Natural killer cell (primary cell): ENCODE results near the gene RELT. TPM values are rescaled to one million over a fixed set of nuclear protein-coding genes. Genes with fewer than 3 reads are reported as not detected.

Experiments used
- ATAC-seq, 3 donors: fragments of 150-1000 bp in 2 of 3; fragments of 200-7000 bp in 1 of 3; cut with Tn5 transposase; 1 replicate in 1 of 3; 2 replicates in 2 of 3; pipeline ENCODE4 v1.10.0; 2021; ENCODE audit warnings: mild to moderate bottlenecking in 2 of 3, moderate library complexity in 2 of 3
- DNase-seq, 2 donors: peaks; one replicate each; pipeline versions ENCODE4 v3.0.0 to v3.0.0-alpha.2; 2013 to 2021; ENCODE audit warnings: mixed read lengths in 1 of 2
- H3K27ac ChIP-seq: one replicate; pipeline ENCODE4 v1.5.1; 2013; ENCODE audit warnings: mild to moderate bottlenecking, low read length
- H3K27me3 ChIP-seq: one replicate; pipeline ENCODE4 v1.6.1; 2013; ENCODE audit warnings: low read length; ENCODE audit not compliant: control insufficient read depth, insufficient read depth
- H3K36me3 ChIP-seq: one replicate; pipeline ENCODE4 v1.6.1; 2013; ENCODE audit warnings: low read length; ENCODE audit not compliant: control insufficient read depth, insufficient read depth
- H3K4me1 ChIP-seq: one replicate; pipeline ENCODE4 v1.6.1; 2013; ENCODE audit warnings: low read length; ENCODE audit not compliant: control insufficient read depth, insufficient read depth
- H3K4me3 ChIP-seq: one replicate; pipeline ENCODE4 v1.5.1; 2013; ENCODE audit warnings: low read length
- H3K9me3 ChIP-seq: one replicate; pipeline ENCODE4 v1.6.1; 2013; ENCODE audit warnings: low read length; ENCODE audit not compliant: control insufficient read depth, insufficient read depth
- H3K27ac Mint-ChIP-seq, 2 donors: one replicate each; pipeline ENCODE4 v1.8.0; 2022; ENCODE audit warnings: mild to moderate bottlenecking in 2 of 2, mixed read lengths in 2 of 2, moderate library complexity in 1 of 2
- H3K27me3 Mint-ChIP-seq, 2 donors: one replicate each; pipeline ENCODE4 v1.8.0; 2022; ENCODE audit warnings: low read depth in 2 of 2, mixed read lengths in 2 of 2
- H3K36me3 Mint-ChIP-seq: one replicate; pipeline ENCODE4 v1.8.0; 2022; ENCODE audit warnings: mixed read lengths
- H3K4me1 Mint-ChIP-seq, 2 donors: one replicate each; pipeline ENCODE4 v1.8.0; 2022; ENCODE audit warnings: mixed read lengths in 2 of 2
- H3K4me3 Mint-ChIP-seq: one replicate; pipeline ENCODE4 v1.8.0; 2022; ENCODE audit warnings: mild to moderate bottlenecking, moderate library complexity, mixed read lengths
- H3K9me3 Mint-ChIP-seq, 2 donors: one replicate each; pipeline ENCODE4 v1.8.0; 2022; ENCODE audit warnings: mixed read lengths in 2 of 2
- WGBS: methylation state at CpG from one replicate; pipeline ENCODE4 v1.1.7; 2013; ENCODE audit warnings: missing lambda C conversion rate; ENCODE audit not compliant: insufficient coverage; 5-methylcytosine and 5-hydroxymethylcytosine counted together
- intact Hi-C: fragments of 100-400 bp; cut with micrococcal nuclease; formaldehyde crosslinking; loops from one replicate; pipeline ENCODE4 v1.14.2; 2022
- total RNA-seq, 4 donors: library from RNA; stranded (reverse); fragments of 120-200 nt in 1 of 4; gene quantifications; one replicate each; pipeline versions ENCODE4 v1.2.3 to v1.2.4, GENCODE V29; 2013 to 2022
- TF ChIP-seq, protein P1 (sequence below): fragments of 200-600 bp; IDR thresholded peaks from one replicate; pipeline ENCODE4 v1.8.0; 2022; ENCODE audit warnings: antibody characterized with exemption

The RELT gene
- total RNA-seq, 3 donors from 2014 or later (not counting 1 experiment from before 2014, with no cell fraction given), result 132 to 264 (median 151) TPM

DNA sequence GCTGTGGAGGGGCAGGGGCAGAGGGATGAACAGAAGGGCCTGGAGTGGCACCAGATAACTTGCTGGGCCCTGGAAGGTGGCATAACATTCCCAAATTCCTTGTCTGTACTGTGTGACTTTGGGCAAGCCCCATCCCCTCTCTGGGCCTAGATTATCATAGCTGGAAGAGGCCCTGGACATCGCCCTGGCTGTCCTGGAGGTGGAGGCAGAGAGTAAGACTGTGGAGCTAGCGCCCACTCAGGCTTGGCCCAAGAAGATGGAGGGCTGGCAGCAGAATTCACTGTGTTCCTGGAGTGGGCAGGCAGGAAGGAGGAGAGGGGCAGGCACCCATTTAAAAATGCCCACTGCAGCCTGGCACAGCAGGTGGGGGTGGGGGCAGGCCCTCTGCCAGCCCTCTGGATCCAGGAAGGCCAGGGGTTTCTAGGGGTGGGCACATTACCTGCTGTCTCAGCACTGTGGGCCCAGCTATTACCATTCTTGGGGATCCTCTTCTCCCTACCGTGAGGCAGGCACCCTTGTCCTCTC is 45.6 kb upstream of the RELT start:
- H3K27ac ChIP-seq, result no peak overlapping the region
- no peaks in the 10 kb centered on the region for H3K4me1 ChIP-seq
- no peak for ATAC-seq
- no peak overlapping the region for H3K27ac Mint-ChIP-seq
- H3K4me3 ChIP-seq, result no peak overlapping the region
- TF ChIP-seq, protein P1, sequence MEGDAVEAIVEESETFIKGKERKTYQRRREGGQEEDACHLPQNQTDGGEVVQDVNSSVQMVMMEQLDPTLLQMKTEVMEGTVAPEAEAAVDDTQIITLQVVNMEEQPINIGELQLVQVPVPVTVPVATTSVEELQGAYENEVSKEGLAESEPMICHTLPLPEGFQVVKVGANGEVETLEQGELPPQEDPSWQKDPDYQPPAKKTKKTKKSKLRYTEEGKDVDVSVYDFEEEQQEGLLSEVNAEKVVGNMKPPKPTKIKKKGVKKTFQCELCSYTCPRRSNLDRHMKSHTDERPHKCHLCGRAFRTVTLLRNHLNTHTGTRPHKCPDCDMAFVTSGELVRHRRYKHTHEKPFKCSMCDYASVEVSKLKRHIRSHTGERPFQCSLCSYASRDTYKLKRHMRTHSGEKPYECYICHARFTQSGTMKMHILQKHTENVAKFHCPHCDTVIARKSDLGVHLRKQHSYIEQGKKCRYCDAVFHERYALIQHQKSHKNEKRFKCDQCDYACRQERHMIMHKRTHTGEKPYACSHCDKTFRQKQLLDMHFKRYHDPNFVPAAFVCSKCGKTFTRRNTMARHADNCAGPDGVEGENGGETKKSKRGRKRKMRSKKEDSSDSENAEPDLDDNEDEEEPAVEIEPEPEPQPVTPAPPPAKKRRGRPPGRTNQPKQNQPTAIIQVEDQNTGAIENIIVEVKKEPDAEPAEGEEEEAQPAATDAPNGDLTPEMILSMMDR, result no peak
- H3K27me3 Mint-ChIP-seq, result no peaks in the 10 kb centered on the region
- WGBS, result 88% methylated on average over 3 of the region's 3 CpGs
- H3K27me3 ChIP-seq, result no peaks in the 10 kb centered on the region
- no peaks in the 10 kb centered on the region for H3K36me3 ChIP-seq
- H3K9me3 Mint-ChIP-seq, result no peaks in the 10 kb centered on the region
- no peaks in the 10 kb centered on the region for H3K36me3 Mint-ChIP-seq
- H3K4me1 Mint-ChIP-seq, result peaks cover 0 to 8% of the 10 kb centered on the region in 2 donors
- intact Hi-C loops, result no loop called here
- DNase-seq, result no peak
- no peak overlapping the region for H3K4me3 Mint-ChIP-seq
- H3K9me3 ChIP-seq, result no peaks in the 10 kb centered on the region

DNA sequence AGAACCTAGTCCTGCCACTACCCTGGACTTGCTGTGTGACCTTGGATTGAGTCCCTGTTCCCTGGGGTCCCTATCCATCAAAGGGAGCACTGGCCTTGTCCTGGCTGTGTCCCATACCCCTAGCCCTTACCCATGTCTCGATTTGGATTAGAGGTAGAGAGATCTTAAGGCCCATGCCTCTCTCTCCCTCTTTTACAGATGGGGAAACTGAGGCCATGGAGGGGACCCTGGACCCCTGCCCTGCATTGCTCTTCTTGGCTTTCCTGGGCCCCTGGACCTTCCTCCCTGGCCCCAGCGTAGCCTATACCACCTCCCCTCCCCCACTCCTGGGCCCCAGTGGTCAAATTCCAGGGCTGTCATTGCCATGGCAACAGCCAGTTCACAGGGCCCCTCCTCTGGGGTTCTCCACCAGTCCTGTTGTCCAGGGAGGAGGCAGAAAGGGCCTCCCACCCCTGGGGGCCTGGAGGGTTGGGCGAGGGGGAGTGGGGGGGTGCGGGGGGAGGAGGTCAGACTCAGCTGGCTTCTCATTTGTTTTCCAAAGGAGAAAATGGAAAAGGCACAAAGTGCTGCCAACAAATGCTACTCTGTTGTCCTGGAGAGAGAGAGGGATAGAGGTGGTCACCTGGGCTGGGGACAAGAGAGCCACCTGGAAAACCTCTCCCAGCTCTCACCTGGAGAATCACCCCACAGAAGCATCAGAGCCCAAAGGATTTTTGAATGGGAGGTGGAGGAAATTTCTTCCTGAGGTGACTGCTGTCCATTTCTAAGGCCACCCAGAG is 44.9 kb upstream of the RELT start:
- DNase-seq, result no peak
- H3K36me3 Mint-ChIP-seq, result no peaks in the 10 kb centered on the region
- TF ChIP-seq, protein P1, result no peak
- H3K4me1 Mint-ChIP-seq, result peaks cover 0 to 8% of the 10 kb centered on the region in 2 donors
- H3K36me3 ChIP-seq, result no peaks in the 10 kb centered on the region
- WGBS, result 92% methylated on average over 4 of the region's 4 CpGs
- no peak overlapping the region for H3K4me3 ChIP-seq
- no peak overlapping the region for H3K27ac ChIP-seq
- H3K9me3 ChIP-seq, result no peaks in the 10 kb centered on the region
- no peaks in the 10 kb centered on the region for H3K4me1 ChIP-seq
- intact Hi-C loops, result no loop called here
- H3K27me3 ChIP-seq, result no peaks in the 10 kb centered on the region
- H3K4me3 Mint-ChIP-seq, result no peak overlapping the region
- no peak for ATAC-seq
- no peaks in the 10 kb centered on the region for H3K27me3 Mint-ChIP-seq
- H3K27ac Mint-ChIP-seq, result no peak overlapping the region
- no peaks in the 10 kb centered on the region for H3K9me3 Mint-ChIP-seq

DNA sequence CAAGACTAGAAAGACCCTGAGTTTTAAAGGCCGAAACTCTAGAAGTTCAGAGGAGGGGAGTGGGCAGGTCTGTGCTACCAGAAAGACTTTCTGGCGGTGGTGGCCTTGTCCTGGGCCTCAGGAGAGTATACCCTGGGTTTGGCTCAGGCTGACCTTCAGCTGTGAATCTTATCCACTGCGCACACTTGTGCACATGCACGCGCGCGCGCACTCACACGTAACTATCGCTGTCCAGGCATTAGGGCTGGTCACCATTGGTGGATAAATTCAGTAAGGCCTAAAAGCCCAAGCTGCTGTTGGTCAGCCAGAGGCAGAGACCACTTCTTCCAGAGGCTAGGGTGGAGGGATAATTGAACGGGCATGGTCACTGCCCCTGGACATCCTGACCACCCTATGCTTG is 43.0 kb upstream of the RELT start:
- intact Hi-C loops, result no loop called here
- H3K36me3 ChIP-seq, result no peaks in the 10 kb centered on the region
- peaks cover 0 to 3% of the 10 kb centered on the region in 2 donors for H3K27me3 Mint-ChIP-seq
- H3K4me3 ChIP-seq, result no peak overlapping the region
- ATAC-seq (no peak), DNase-seq (no peak)
- H3K27ac ChIP-seq, result no peak overlapping the region
- H3K27me3 ChIP-seq, result no peaks in the 10 kb centered on the region
- H3K9me3 Mint-ChIP-seq, result no peaks in the 10 kb centered on the region
- WGBS, result 94% methylated on average over 11 of the region's 11 CpGs
- H3K4me1 ChIP-seq, result no peaks in the 10 kb centered on the region
- TF ChIP-seq, protein P1, result no peak
- H3K4me1 Mint-ChIP-seq, result no peaks in the 10 kb centered on the region
- H3K4me3 Mint-ChIP-seq, result no peak overlapping the region
- H3K27ac Mint-ChIP-seq, result no peak overlapping the region
- no peaks in the 10 kb centered on the region for H3K36me3 Mint-ChIP-seq
- no peaks in the 10 kb centered on the region for H3K9me3 ChIP-seq
